Measurements from ENCODE around the gene MICALL1. TPM values are rescaled to one million over a fixed set of nuclear protein-coding genes. Genes with fewer than 3 reads are reported as not detected.

MICALL1 gene
- total and polyA plus RNA-seq, 2 of the 13 experiments (the other 11 are each of a cell fraction or from before 2014, with no cell fraction given), result 7.6 to 10.6 TPM

- TF ChIP-seq ZNF512B (CRISPR knock-in tag; IDR thresholded peaks at IDR 0.05; ENCODE audit: borderline replicate concordance) (no peak), HIVEP1 (CRISPR knock-in tag; IDR thresholded peaks at IDR 0.05) (no peak), ZBTB43 (CRISPR knock-in tag; conservative IDR thresholded peaks at IDR 0.05) (no peak; the same call in 1 of the 2 replicates), ZNF674 (CRISPR knock-in tag; IDR thresholded peaks at IDR 0.05; ENCODE audit: low read depth) (no peak), THRA (CRISPR knock-in tag; IDR thresholded peaks at IDR 0.05; ENCODE audit: borderline replicate concordance) (no peak), KLF6 (CRISPR knock-in tag; IDR thresholded peaks at IDR 0.05) (peak; percentile 56; the same call in 1 of the 2 replicates), ZNF468 (CRISPR knock-in tag; IDR thresholded peaks at IDR 0.05) (no peak), POGZ (CRISPR knock-in tag; IDR thresholded peaks at IDR 0.05) (0 out of 2 replicates have a peak, but pooled peaks have one; percentile 11), HNF1B (CRISPR knock-in tag; IDR thresholded peaks at IDR 0.05) (peak; percentile 46; the same call in 1 of the 2 replicates), ZNF775 (CRISPR knock-in tag; IDR thresholded peaks at IDR 0.05; ENCODE audit: borderline replicate concordance) (no peak), ETV5 (CRISPR knock-in tag; IDR thresholded peaks at IDR 0.05; ENCODE audit: borderline replicate concordance) (peak; percentile 56; the same call in 1 of the 2 replicates), ZNF749 (CRISPR knock-in tag; IDR thresholded peaks at IDR 0.05; ENCODE audit: borderline replicate concordance) (no peak), ZNF280D (CRISPR knock-in tag; IDR thresholded peaks at IDR 0.05) (no peak), MAZ (IDR thresholded peaks at IDR 0.05; ENCODE audit: borderline replicate concordance, low read depth, low read length) (peak; percentile 28; the same call in 1 of the 2 replicates), MAZ (CRISPR knock-in tag; IDR thresholded peaks at IDR 0.05; ENCODE audit: low read depth) (peak; percentile 80; the same call in 1 of the 2 replicates), ARID2 (CRISPR knock-in tag; IDR thresholded peaks at IDR 0.05; ENCODE audit: borderline replicate concordance) (no peak), SIX1 (CRISPR knock-in tag; IDR thresholded peaks at IDR 0.05; ENCODE audit: borderline replicate concordance) (no peak)
Observed at GRCh38 chr22:37933711-37934376, 27.7 kb downstream of the MICALL1 start (continued).
